Epithelial cell of proximal tubule (primary cell): ENCODE measurements around the gene NPBWR2. TPM values are rescaled to one million over a fixed set of nuclear protein-coding genes. Genes with fewer than 3 reads are reported as not detected.

Source experiments
- DNase-seq: peaks from one replicate; pipeline ENCODE4 v3.0.0-alpha.2; 2011; ENCODE audit warnings: low read depth
- H3K4me3 ChIP-seq: 2 replicates; pipeline ENCODE4 v1.5.1; 2011; ENCODE audit warnings: low read depth, mild to moderate bottlenecking, low read length
- total RNA-seq: library from RNA; depleted of rRNA; stranded (reverse); fragments of >200 nt; gene quantifications from 2 replicates; pipeline ENCODE4 v1.2.3, GENCODE V29; 2015
- TF ChIP-seq, protein P1 (sequence below): conservative IDR thresholded peaks from 2 replicates; pipeline ENCODE4 v1.5.1; 2012; ENCODE audit warnings: low read depth, mild to moderate bottlenecking, low read length

NPBWR2 gene
- total RNA-seq, 1 donor from 2014 or later = not detected

DNA sequence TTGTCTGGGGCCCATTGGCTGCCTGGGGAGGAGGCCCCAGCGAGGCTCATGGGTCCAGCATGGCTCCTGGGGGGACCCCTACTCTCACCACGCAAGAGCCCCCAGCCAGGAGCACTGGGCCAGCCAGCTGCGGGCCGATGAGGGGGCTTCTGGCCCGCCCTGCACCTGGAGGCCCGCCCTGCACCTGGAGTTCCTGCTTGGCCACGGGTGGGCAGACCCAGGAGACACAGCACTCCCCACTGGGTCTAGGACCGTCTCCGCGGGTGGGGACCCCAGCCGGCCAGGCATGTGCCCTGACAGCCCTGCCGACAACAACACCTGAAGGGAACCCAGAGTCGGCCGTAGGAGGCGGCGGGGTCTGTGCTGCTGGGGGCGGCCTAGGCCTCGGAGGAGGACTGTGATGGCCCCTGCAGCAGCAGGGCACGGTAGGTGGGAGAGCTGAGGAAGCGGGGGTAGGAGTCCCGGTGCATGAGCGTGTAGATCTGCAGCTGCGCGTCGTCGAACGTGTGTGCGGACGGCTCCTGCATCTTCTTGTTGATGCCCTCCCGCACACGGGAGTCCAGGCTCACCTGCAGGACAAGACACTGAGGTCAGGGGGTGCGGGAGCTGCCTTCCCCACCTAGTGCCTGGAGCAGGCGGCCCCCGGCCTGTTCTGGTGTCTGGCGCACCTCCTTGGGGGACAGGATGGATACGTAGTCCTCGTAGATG lies 33.7 kb downstream of the NPBWR2 start:
- DNase-seq = no peak
- H3K4me3 ChIP-seq = no peak overlapping the region
- TF ChIP-seq, protein P1, sequence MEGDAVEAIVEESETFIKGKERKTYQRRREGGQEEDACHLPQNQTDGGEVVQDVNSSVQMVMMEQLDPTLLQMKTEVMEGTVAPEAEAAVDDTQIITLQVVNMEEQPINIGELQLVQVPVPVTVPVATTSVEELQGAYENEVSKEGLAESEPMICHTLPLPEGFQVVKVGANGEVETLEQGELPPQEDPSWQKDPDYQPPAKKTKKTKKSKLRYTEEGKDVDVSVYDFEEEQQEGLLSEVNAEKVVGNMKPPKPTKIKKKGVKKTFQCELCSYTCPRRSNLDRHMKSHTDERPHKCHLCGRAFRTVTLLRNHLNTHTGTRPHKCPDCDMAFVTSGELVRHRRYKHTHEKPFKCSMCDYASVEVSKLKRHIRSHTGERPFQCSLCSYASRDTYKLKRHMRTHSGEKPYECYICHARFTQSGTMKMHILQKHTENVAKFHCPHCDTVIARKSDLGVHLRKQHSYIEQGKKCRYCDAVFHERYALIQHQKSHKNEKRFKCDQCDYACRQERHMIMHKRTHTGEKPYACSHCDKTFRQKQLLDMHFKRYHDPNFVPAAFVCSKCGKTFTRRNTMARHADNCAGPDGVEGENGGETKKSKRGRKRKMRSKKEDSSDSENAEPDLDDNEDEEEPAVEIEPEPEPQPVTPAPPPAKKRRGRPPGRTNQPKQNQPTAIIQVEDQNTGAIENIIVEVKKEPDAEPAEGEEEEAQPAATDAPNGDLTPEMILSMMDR = no peak

DNA sequence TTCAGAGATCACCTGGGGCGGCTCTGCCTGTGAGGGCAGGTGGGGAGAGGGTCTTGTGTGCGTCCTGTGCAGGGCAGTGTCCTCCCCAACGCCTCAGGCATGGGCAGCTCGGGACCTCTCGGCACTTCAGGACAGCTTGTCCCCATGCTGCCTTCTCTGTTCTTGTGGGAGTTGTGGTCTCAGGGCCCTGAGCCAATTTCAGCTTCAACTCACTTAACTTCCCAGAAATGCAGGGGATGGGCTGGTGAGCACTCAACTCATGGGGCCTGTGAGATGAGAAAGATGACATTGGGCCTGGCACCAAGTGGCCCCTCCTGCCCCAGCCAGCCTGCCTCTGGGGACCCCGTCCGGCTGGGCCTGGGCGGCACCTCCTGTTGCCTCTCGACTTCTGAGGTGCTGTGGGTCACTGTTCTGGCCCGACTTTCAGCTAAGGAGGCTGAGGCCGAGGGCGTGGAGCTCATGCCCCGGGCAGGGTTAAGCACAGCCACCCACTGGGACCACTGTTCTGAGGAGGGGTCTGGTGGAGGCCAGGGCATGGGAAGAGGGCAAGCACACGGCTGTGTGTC lies 34.8 kb downstream of the NPBWR2 start:
- no peak overlapping the region for H3K4me3 ChIP-seq
- TF ChIP-seq, protein P1 = no peak
- DNase-seq = no peak

- no peak overlapping the region for H3K4me3 ChIP-seq
- TF ChIP-seq, protein P1 = no peak
- no peak for DNase-seq
These were observed 35.7 kb downstream of the NPBWR2 start for GRCh38 chr20:64071341-64072332.

DNA sequence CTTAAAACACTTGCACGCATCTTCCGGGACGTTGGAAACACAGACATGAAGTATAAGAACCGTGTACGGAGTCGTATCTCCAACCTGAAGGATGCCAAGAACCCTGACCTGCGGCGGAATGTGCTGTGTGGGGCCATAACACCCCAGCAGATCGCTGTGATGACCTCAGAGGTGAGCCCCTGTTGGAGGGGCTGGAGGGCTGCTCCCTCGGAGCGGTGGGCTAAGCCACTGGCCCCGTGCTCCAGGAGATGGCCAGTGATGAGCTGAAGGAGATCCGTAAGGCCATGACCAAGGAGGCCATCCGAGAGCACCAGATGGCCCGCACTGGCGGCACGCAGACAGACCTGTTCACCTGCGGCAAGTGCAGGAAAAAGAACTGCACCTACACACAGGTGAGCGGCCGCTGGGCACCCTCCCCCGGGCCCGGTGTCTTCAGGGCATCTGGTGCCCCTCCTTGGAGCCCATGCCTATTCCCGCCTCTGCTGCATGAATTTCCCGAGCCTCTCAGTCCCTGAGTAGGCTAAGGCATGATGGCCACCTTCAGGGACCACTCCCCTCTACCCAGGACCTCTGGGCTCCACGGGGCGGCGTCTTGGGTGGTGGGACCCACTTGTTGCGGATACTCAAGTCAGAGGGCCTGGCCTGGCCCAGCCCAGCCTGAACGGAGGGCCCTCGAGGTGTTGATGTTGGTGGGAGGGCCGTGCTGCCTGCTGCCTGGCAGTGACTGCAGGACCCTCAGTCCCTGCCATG lies 36.9 kb downstream of the NPBWR2 start:
- DNase-seq = no peak
- no peak overlapping the region for H3K4me3 ChIP-seq
- TF ChIP-seq, protein P1 = no peak

- H3K4me3 ChIP-seq = no peak overlapping the region
- no peak for DNase-seq
- TF ChIP-seq, protein P1 = peak; percentile 83
These were observed 37.6 kb downstream of the NPBWR2 start for GRCh38 chr20:64069614-64070243.

- TF ChIP-seq, protein P1 = no peak
- no peak overlapping the region for H3K4me3 ChIP-seq
- DNase-seq = no peak
These were observed 38.2 kb downstream of the NPBWR2 start for GRCh38 chr20:64069209-64069613.
